Prostate gland (tissue), 2 donors: ENCODE measurements around the gene ZNF24. TPM values are rescaled to one million over a fixed set of nuclear protein-coding genes. Genes with fewer than 3 reads are reported as not detected.

ENCODE experiments used
- DNase-seq: peaks from one replicate; pipeline ENCODE4 v3.0.0-alpha.2; 2019; ENCODE audit warnings: low spot score
- H3K27ac ChIP-seq, 2 donors: fragments of 200-600 bp; sonication (generic); 2 replicates each; pipeline ENCODE4 v1.5.1; 2017 to 2019
- H3K27me3 ChIP-seq: fragments of 200-600 bp; sonication (generic); replicated peaks from 2 replicates; pipeline ENCODE4 v1.5.1; 2019; ENCODE audit not compliant: insufficient read depth
- H3K36me3 ChIP-seq, 2 donors: fragments of 200-600 bp; sonication (generic); 1 replicate in 1 of 2; 2 replicates in 1 of 2; pipeline versions ENCODE4 v1.5.1 to v1.8.1; 2017 to 2019
- H3K4me1 ChIP-seq: fragments of 200-600 bp; sonication (generic); replicated peaks from 2 replicates; pipeline ENCODE4 v1.5.1; 2019
- H3K4me3 ChIP-seq, 2 donors: fragments of 200-600 bp; sonication (generic); 2 replicates each; pipeline ENCODE4 v1.5.1; 2017 to 2019
- H3K9me3 ChIP-seq: fragments of 200-600 bp; sonication (generic); 2 replicates; pipeline ENCODE4 v1.5.1; 2017
- POLR2A ChIP-seq: fragments of 450-650 bp; IDR thresholded peaks from one replicate; pipeline ENCODE4 v1.6.1; 2016; ENCODE audit warnings: antibody characterized with exemption, mild to moderate bottlenecking
- POLR2AphosphoS5 ChIP-seq: sonication (generic); formaldehyde crosslinking; IDR thresholded peaks from one replicate; pipeline ENCODE4 v1.6.1; 2017; ENCODE audit warnings: antibody characterized with exemption
- WGBS: methylation state at CpG from one replicate; pipeline ENCODE4 v1.1.5; 2018; 5-methylcytosine and 5-hydroxymethylcytosine counted together
- intact Hi-C: fragments of 100-400 bp; cut with DNase I; formaldehyde crosslinking; loops from one replicate; pipeline ENCODE4 v1.14.2; 2022
- total RNA-seq, 2 donors: library from RNA; depleted of rRNA; stranded (reverse); fragments of >200 nt; gene quantifications; one replicate each; pipeline ENCODE4 v1.1.0, GENCODE V29; 2016
- TF ChIP-seq, protein P1 (sequence below), 4 experiments: fragments of 200-600 bp in 2 of 4; fragments of 450-650 bp in 2 of 4; sonication (generic) in 2 of 4; IDR thresholded peaks; 1 replicate in 3 of 4; 2 replicates in 1 of 4; pipeline ENCODE4 v1.5.1; 2016 to 2019; ENCODE audit warnings: antibody characterized with exemption in 4 of 4, mild to moderate bottlenecking in 2 of 4, moderate library complexity in 2 of 4

ZNF24 gene
- total RNA-seq, 2 donors from 2014 or later, result 39.4 to 53.4 TPM

- intact Hi-C loops, result no loop called here
- H3K27me3 ChIP-seq, result no peaks in the 10 kb centered on the region
- H3K27ac ChIP-seq, result no peak overlapping the region
- TF ChIP-seq POLR2AphosphoS5, result no peak
- H3K9me3 ChIP-seq, result no peaks in the 10 kb centered on the region
- WGBS, result 78% methylated on average over 2 of the region's 2 CpGs
- DNase-seq, result no peak
- H3K4me3 ChIP-seq, result no peak overlapping the region
- H3K4me1 ChIP-seq, result no peaks in the 10 kb centered on the region
- H3K36me3 ChIP-seq, result no peaks in the 10 kb centered on the region
Observed at GRCh38 chr18:35361570-35362321, 17.5 kb upstream of the ZNF24 start.

DNA sequence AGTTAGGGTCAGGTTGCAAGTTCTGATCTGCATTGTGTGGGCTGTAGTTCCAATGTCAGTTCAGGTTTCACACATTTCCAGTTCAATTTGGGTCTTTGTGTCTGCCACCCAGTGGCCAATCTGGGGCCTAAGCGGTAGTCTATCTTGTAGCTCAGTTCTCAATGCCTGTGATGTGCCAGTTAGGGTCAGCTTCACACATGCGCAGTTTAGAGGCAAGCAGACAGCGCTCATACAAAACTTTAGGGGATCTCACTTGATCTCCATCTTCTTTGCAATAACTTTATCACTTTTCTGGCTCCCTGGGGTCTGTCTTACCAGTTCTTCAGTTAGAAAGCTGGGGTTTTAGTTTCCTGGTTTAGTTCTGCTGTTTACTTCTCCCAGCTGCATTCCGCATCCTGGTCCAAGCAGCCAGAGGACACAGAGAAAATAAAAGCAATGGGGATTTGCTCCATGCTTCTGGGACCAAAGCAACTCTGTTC, 11.0 kb upstream of the ZNF24 start:
- Histone ChIP-seq H3K36me3 (no peaks in the 10 kb centered on the region), H3K4me3 (peak overlapping the region in 1 of 2 donors; percentile 14), H3K27ac (no peak overlapping the region), H3K9me3 (no peaks in the 10 kb centered on the region), H3K4me1 (no peaks in the 10 kb centered on the region), H3K27me3 (no peaks in the 10 kb centered on the region)
- TF ChIP-seq POLR2AphosphoS5, result peak; percentile 68
- TF ChIP-seq, protein P1, sequence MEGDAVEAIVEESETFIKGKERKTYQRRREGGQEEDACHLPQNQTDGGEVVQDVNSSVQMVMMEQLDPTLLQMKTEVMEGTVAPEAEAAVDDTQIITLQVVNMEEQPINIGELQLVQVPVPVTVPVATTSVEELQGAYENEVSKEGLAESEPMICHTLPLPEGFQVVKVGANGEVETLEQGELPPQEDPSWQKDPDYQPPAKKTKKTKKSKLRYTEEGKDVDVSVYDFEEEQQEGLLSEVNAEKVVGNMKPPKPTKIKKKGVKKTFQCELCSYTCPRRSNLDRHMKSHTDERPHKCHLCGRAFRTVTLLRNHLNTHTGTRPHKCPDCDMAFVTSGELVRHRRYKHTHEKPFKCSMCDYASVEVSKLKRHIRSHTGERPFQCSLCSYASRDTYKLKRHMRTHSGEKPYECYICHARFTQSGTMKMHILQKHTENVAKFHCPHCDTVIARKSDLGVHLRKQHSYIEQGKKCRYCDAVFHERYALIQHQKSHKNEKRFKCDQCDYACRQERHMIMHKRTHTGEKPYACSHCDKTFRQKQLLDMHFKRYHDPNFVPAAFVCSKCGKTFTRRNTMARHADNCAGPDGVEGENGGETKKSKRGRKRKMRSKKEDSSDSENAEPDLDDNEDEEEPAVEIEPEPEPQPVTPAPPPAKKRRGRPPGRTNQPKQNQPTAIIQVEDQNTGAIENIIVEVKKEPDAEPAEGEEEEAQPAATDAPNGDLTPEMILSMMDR (IDR thresholded peaks at IDR 0.05), result peak; percentile 14 to 73 (median 62)
- TF ChIP-seq POLR2A, result no peak
- DNase-seq, result peak; percentile 68
- intact Hi-C loops, result no loop called here
- 14% methylated on average over 4 of the region's 4 CpGs for WGBS

GRCh38 chr18:35352778-35353177, 8.6 kb upstream of the ZNF24 start:
- Histone ChIP-seq H3K4me1 (no peaks in the 10 kb centered on the region), H3K9me3 (no peaks in the 10 kb centered on the region), H3K4me3 (no peak overlapping the region), H3K27ac (no peak overlapping the region), H3K36me3 (no peaks in the 10 kb centered on the region), H3K27me3 (no peaks in the 10 kb centered on the region)
- TF ChIP-seq POLR2A (no peak), POLR2AphosphoS5 (no peak)
- TF ChIP-seq, protein P1 (IDR thresholded peaks at IDR 0.05), result no peak
- intact Hi-C loops, result loop anchor here (5.0 kb wide), 2 partner anchors 120 to 325 kb away; no protein-coding TSS in a partner anchor
- no peak for DNase-seq

DNA sequence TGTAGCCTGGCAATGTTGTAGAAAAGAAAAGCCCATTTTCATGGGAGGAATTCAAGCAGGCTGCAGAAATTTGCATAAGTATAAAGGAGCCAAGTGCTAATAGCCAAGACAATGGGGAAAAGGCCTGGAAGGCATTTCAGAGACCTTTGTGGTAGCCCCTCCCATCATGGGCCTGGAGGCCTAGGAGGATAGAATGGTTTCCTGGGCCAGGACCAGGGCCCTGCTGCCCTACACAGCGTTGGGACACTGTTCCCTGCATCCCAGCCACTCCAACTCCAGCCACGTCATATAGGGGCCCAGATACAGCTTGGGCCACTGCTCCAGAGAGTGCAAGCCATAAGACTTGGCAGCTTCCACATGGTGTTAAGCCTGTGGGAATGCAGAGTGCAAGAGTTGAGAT, 8.1 kb upstream of the ZNF24 start:
- 100% methylated on average over 2 of the region's 2 CpGs for WGBS
- Histone ChIP-seq H3K9me3 (no peaks in the 10 kb centered on the region), H3K36me3 (no peaks in the 10 kb centered on the region), H3K4me1 (no peaks in the 10 kb centered on the region), H3K27me3 (no peaks in the 10 kb centered on the region), H3K27ac (no peak overlapping the region), H3K4me3 (no peak overlapping the region)
- no peak for DNase-seq
- intact Hi-C loops, result loop anchor here (5.0 kb wide), 2 partner anchors 120 to 325 kb away; no protein-coding TSS in a partner anchor
- TF ChIP-seq POLR2A (no peak), POLR2AphosphoS5 (no peak)
- TF ChIP-seq, protein P1 (IDR thresholded peaks at IDR 0.05), result no peak

GRCh38 chr18:35348001-35348400, 3.8 kb upstream of the ZNF24 start:
- Histone ChIP-seq H3K4me1 (no peaks in the 10 kb centered on the region), H3K27me3 (no peaks in the 10 kb centered on the region), H3K36me3 (no peaks in the 10 kb centered on the region), H3K4me3 (no peak overlapping the region), H3K27ac (no peak overlapping the region), H3K9me3 (no peaks in the 10 kb centered on the region)
- intact Hi-C loops, result loop anchor here (10.0 kb wide), 1 partner anchor 343 kb away; no protein-coding TSS in a partner anchor
- WGBS, result 41% methylated on average over 3 of the region's 3 CpGs
- no peak for DNase-seq
- TF ChIP-seq POLR2AphosphoS5 (no peak), POLR2A (no peak)
- TF ChIP-seq, protein P1 (IDR thresholded peaks at IDR 0.05), result no peak
